Measurements from ENCODE around the gene VPS26C. TPM values are rescaled to one million over a fixed set of nuclear protein-coding genes. Genes with fewer than 3 reads are reported as not detected.

The VPS26C gene
- total and polyA plus RNA-seq, 4 donors = 36.5 to 47.1 (median 39.8) TPM

DNA sequence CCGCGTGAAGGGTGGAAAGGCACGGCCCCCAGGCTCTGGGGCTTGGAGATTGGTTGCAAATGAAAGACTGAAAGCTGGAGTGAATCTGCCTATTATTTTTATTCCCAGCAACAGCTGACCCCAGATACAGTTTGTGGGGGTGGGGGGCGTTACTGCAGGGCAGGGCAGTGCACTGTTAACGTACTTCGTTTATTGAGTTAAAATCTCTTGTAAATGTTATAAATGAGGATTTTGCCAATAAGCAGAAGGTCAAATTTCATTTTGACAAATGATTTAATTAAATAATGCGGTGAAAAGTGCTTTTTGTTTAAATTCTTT lies 1.0 kb upstream of the VPS26C start:
- H3K36me3 ChIP-seq (ENCODE audit: control insufficient read depth, insufficient read depth, low read length) = no peaks in the 10 kb centered on the region
- H3K27me3 ChIP-seq (ENCODE audit: control insufficient read depth, insufficient read depth, low read length) = no peaks in the 10 kb centered on the region
- H3K9me3 ChIP-seq (ENCODE audit: control insufficient read depth, insufficient read depth, low read length) = no peaks in the 10 kb centered on the region
- H3K4me1 ChIP-seq (ENCODE audit: control insufficient read depth, insufficient read depth, low read length) = peaks cover 6% of the 10 kb centered on the region
- DNase-seq (ENCODE audit: low read depth in 4 of 6, low spot score in 6 of 6) = no peak
- H3K27ac ChIP-seq (ENCODE audit: low read depth, low read length) = peak overlapping the region; percentile 98
- 0% methylated on average over 4 of the region's 7 CpGs for WGBS (ENCODE audit: insufficient coverage)
- H3K4me3 ChIP-seq (ENCODE audit: low read depth, low read length) = peak overlapping the region; percentile 74

DNA sequence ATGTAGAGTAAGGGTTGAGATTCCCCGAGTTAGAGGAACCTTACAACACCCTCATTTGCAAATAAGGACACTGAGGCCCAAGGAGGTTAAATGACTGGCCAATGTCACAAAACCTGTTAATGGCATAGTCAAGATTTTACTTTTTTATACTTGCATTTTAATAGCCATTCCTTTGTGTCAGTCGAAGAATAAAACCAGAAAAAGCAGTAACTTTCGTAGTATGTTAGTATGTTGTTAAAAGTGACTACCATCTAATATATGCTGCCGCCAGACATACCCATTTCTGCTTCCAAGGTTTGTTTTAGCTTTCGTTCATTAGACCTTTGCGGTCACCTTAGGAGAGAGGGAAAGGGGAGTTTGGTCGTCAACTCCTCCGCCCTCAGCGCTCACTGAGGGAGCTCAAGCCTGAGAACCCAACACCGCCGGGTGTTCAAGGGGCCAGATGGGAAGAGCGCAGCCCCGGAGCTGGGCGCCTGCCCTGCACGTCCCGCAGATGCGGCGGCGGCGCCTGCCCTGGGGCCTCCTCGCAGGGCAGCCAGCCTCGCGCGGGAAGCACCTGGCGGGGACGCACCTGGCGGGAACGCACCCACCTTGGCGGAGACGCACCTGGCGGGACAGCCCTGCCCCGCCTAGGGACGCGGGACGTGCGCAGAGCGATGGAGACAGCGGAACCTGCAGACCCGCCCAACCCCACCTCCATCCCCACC lies 466 bp downstream of the VPS26C start:
- Histone ChIP-seq H3K4me3 (ENCODE audit: low read depth, low read length) (peak overlapping the region; percentile 74), H3K36me3 (ENCODE audit: control insufficient read depth, insufficient read depth, low read length) (no peaks in the 10 kb centered on the region), H3K9me3 (ENCODE audit: control insufficient read depth, insufficient read depth, low read length) (no peaks in the 10 kb centered on the region), H3K27me3 (ENCODE audit: control insufficient read depth, insufficient read depth, low read length) (no peaks in the 10 kb centered on the region), H3K27ac (ENCODE audit: low read depth, low read length) (peak overlapping the region; percentile 98), H3K4me1 (ENCODE audit: control insufficient read depth, insufficient read depth, low read length) (peaks cover 6% of the 10 kb centered on the region)
- WGBS (ENCODE audit: insufficient coverage) = 0% methylated on average over 35 of the region's 39 CpGs
- DNase-seq (ENCODE audit: low read depth in 4 of 6, low spot score in 6 of 6) = peak in 2 of 6 donors; percentile 33 to 54

DNA sequence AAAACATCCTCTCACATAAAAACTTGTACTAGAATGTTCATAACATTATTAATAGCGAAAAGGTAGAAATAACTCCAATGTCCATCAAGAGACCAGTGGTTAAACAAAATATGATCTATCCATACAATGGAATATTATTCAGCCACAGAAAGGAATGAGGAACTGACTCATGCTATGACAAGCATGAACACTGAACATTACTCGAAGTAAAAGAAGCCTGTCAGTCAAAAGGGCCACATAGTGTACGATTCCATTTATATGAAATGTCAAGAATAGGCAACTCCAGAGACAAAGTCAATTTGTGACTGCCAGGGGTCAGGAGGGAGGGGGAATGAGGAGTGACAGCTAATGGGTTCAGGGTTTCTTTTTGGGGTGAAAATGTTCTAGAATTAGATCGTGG lies 2.3 kb downstream of the VPS26C start:
- 100% methylated on average over 2 of the region's 4 CpGs for WGBS (ENCODE audit: insufficient coverage)
- H3K36me3 ChIP-seq (ENCODE audit: control insufficient read depth, insufficient read depth, low read length) = no peaks in the 10 kb centered on the region
- DNase-seq (ENCODE audit: low read depth in 4 of 6, low spot score in 6 of 6) = no peak
- peaks cover 6% of the 10 kb centered on the region for H3K4me1 ChIP-seq (ENCODE audit: control insufficient read depth, insufficient read depth, low read length)
- no peaks in the 10 kb centered on the region for H3K27me3 ChIP-seq (ENCODE audit: control insufficient read depth, insufficient read depth, low read length)
- no peak overlapping the region for H3K4me3 ChIP-seq (ENCODE audit: low read depth, low read length)
- H3K9me3 ChIP-seq (ENCODE audit: control insufficient read depth, insufficient read depth, low read length) = no peaks in the 10 kb centered on the region
- no peak overlapping the region for H3K27ac ChIP-seq (ENCODE audit: low read depth, low read length)

DNA sequence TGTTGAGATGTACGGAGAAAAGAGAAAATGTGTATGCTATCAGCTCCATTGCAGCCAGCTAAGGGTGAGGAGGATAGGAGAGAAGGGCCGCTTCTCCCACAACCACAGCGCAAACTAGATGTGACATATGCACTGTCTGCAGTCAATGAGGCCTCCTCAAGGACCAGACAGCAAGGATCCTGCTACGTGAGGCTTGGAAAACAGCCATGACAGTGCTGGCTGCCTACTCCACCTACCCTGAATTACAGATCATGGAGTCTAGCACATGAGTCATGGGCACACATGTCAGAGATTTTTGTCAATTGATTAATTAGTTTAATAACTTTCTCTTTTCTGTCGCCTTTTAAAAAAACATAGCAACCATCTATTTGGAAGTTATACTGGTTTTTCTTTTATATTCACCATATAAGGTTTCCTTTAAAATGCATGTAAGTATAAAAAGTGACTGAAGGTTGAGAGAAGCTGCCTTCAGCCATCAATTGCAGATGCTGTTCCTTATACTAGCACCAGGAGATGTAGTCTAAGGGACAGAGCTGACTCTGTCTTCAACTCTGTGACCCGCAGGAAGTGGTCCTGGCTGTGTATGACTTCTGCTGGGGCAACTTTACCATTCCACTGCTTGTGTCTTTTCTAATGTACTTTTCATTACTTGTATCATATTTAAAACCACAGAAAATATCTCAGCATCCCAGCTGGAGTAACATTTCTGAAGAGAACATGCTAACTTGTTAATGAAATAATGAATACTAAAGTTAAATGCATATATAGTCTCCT lies 3.1 kb downstream of the VPS26C start:
- Histone ChIP-seq H3K27ac (ENCODE audit: low read depth, low read length) (no peak overlapping the region), H3K4me3 (ENCODE audit: low read depth, low read length) (no peak overlapping the region), H3K27me3 (ENCODE audit: control insufficient read depth, insufficient read depth, low read length) (no peaks in the 10 kb centered on the region), H3K9me3 (ENCODE audit: control insufficient read depth, insufficient read depth, low read length) (no peaks in the 10 kb centered on the region), H3K36me3 (ENCODE audit: control insufficient read depth, insufficient read depth, low read length) (no peaks in the 10 kb centered on the region), H3K4me1 (ENCODE audit: control insufficient read depth, insufficient read depth, low read length) (peaks cover 6% of the 10 kb centered on the region)
- DNase-seq (ENCODE audit: low read depth in 4 of 6, low spot score in 6 of 6) = no peak
- 83% methylated on average over 2 of the region's 6 CpGs for WGBS (ENCODE audit: insufficient coverage)

DNA sequence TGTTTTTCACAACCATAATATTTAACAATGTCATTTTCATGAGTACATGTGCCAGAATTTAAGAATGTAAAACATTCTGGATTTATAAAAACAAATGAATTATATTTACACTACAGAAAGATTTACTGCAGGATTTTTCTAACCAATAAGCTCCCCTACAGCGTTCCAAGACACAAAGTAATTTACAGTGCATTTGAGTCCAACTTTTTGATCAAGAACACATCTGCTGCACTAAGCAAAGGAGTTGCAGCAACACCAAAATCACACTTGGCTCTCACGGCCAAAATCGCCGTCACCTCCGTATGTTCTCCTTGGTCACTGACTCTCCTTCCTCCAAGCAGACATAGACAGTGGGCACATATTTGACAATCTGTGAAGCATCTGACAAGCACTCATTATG lies 7.7 kb downstream of the VPS26C start:
- DNase-seq (ENCODE audit: low read depth in 4 of 6, low spot score in 6 of 6) = no peak
- Histone ChIP-seq H3K27me3 (ENCODE audit: control insufficient read depth, insufficient read depth, low read length) (no peaks in the 10 kb centered on the region), H3K36me3 (ENCODE audit: control insufficient read depth, insufficient read depth, low read length) (no peaks in the 10 kb centered on the region), H3K9me3 (ENCODE audit: control insufficient read depth, insufficient read depth, low read length) (no peaks in the 10 kb centered on the region), H3K4me1 (ENCODE audit: control insufficient read depth, insufficient read depth, low read length) (peaks cover 21% of the 10 kb centered on the region), H3K4me3 (ENCODE audit: low read depth, low read length) (no peak overlapping the region), H3K27ac (ENCODE audit: low read depth, low read length) (no peak overlapping the region)
- 93% methylated on average over 5 of the region's 5 CpGs for whole genome bisulfite sequencing (ENCODE audit: insufficient coverage)

DNA sequence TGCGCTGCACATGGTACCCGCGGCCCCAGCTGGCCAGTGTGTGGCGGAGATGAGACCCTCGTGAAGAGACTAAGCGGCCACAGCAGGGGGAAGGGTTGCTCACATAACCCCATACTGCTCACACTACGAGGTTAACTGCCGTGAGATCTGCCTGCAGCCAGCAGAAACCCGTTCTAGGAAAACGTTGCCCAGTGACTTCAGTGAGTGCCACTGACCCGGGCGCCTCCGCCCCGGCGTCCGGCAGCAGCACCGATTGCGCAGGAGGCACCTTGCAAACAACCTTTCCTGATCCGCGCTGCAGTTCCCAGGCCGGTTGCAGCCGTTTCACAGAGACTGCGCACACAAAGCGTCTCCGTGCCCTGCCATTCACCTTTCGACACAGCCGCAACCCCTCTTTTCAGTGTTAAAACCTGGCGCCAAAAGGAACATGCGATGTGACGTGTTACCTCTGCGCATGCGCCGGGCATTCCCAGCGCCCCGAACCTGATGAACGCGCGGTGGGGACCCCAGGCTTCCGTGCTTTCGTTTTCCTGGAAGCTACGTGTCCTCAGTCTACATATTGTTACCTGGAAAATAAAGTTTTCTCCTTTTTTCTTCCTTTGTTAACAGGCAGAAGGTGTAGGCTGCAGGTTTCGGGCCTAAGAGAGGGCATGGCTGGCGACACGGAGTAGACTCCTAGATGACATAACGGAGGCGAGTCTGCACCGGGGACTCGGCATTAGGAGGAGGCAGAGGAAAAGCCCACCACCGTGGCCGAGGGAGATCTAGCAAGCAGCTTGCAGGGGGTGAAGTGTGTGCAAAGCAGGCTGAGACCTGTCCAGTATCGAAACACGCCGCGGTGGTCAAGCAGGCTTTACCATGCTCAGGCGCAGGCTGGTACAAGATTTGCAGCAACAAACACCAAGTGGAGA lies 8.9 kb downstream of the VPS26C start:
- WGBS (ENCODE audit: insufficient coverage) = 7% methylated on average over 52 of the region's 55 CpGs
- Histone ChIP-seq H3K27me3 (ENCODE audit: control insufficient read depth, insufficient read depth, low read length) (no peaks in the 10 kb centered on the region), H3K27ac (ENCODE audit: low read depth, low read length) (peak overlapping the region; percentile 81), H3K9me3 (ENCODE audit: control insufficient read depth, insufficient read depth, low read length) (no peaks in the 10 kb centered on the region), H3K4me3 (ENCODE audit: low read depth, low read length) (peak overlapping the region; percentile 55), H3K36me3 (ENCODE audit: control insufficient read depth, insufficient read depth, low read length) (no peaks in the 10 kb centered on the region), H3K4me1 (ENCODE audit: control insufficient read depth, insufficient read depth, low read length) (peaks cover 21% of the 10 kb centered on the region)
- peak in 4 of 6 donors; percentile 57 to 96 (median 84) for DNase-seq (ENCODE audit: low read depth in 4 of 6, low spot score in 6 of 6)

DNA sequence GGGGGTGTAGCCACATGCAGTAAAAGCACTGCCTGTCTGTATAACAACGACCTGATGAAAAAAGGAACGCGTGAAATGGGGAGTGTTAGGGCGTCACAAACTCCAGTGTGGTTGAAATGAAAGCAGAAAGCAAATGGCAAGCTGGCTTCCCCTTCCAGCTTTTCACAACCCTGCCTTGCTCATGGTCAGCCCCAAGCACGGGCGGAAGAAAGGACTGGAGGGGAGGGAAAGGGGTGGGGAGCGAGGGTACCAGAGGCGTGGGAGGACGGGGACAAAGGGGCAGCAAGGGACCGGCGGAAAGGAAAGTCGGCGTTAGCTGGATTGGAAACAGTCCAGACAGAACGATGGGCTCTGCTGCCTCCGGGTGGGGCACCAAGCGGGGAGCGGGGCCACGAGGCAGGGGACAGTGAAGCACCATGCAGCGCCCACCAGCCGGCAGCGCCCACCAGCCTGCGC lies 9.6 kb downstream of the VPS26C start:
- Histone ChIP-seq H3K27ac (ENCODE audit: low read depth, low read length) (peak overlapping the region; percentile 81), H3K36me3 (ENCODE audit: control insufficient read depth, insufficient read depth, low read length) (no peaks in the 10 kb centered on the region), H3K4me1 (ENCODE audit: control insufficient read depth, insufficient read depth, low read length) (peaks cover 21% of the 10 kb centered on the region), H3K4me3 (ENCODE audit: low read depth, low read length) (peak overlapping the region; percentile 55), H3K27me3 (ENCODE audit: control insufficient read depth, insufficient read depth, low read length) (no peaks in the 10 kb centered on the region), H3K9me3 (ENCODE audit: control insufficient read depth, insufficient read depth, low read length) (no peaks in the 10 kb centered on the region)
- 2% methylated on average over 22 of the region's 22 CpGs for WGBS (ENCODE audit: insufficient coverage)
- peak in 2 of 6 donors; percentile 66 to 71 for DNase-seq (ENCODE audit: low read depth in 4 of 6, low spot score in 6 of 6)

DNA sequence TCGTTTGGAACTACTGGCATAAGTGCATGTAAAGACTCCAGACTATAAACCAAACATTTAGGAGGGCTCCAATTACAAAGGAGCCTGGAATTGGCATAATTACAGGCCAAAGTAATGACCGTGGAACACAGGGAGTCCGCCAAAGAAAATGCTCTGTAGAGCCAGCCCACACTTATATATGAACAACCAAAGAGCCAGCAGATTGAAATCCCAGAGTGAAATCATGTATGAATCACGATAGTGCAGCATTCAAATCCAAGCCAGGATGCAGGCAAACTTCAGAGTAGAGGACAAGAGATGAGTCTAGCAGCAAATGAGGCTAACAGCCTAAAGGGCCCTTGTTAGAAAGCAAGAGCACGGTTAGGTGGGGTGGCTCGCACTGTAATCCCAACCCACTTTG lies 13.1 kb downstream of the VPS26C start:
- Histone ChIP-seq H3K27ac (ENCODE audit: low read depth, low read length) (no peak overlapping the region), H3K9me3 (ENCODE audit: control insufficient read depth, insufficient read depth, low read length) (no peaks in the 10 kb centered on the region), H3K4me1 (ENCODE audit: control insufficient read depth, insufficient read depth, low read length) (peaks cover 21% of the 10 kb centered on the region), H3K36me3 (ENCODE audit: control insufficient read depth, insufficient read depth, low read length) (no peaks in the 10 kb centered on the region), H3K4me3 (ENCODE audit: low read depth, low read length) (no peak overlapping the region), H3K27me3 (ENCODE audit: control insufficient read depth, insufficient read depth, low read length) (no peaks in the 10 kb centered on the region)
- 62% methylated on average over 5 of the region's 6 CpGs for WGBS (ENCODE audit: insufficient coverage)
- no peak for DNase-seq (ENCODE audit: low read depth in 4 of 6, low spot score in 6 of 6)

DNA sequence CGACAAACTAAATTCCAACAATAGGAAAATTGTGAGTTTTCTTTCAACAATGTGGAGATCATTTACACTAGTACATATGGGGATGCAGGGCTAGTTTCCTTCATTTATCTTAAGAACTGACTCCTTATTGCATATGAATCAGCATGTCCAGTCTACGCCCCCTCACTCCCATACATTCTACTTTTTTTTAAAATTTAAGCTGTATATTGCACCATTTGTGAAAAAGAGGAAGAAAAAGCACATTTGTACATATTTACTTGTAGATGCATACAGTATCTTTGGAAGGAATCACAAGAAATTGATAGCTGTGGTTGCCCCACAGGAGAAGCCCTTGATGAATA lies 15.9 kb downstream of the VPS26C start:
- WGBS (ENCODE audit: insufficient coverage) = no CpG with 5 or more reads among the region's 2 CpGs
- H3K36me3 ChIP-seq (ENCODE audit: control insufficient read depth, insufficient read depth, low read length) = no peaks in the 10 kb centered on the region
- H3K4me1 ChIP-seq (ENCODE audit: control insufficient read depth, insufficient read depth, low read length) = no peaks in the 10 kb centered on the region
- no peaks in the 10 kb centered on the region for H3K9me3 ChIP-seq (ENCODE audit: control insufficient read depth, insufficient read depth, low read length)
- H3K27me3 ChIP-seq (ENCODE audit: control insufficient read depth, insufficient read depth, low read length) = no peaks in the 10 kb centered on the region
- no peak overlapping the region for H3K27ac ChIP-seq (ENCODE audit: low read depth, low read length)
- DNase-seq (ENCODE audit: low read depth in 4 of 6, low spot score in 6 of 6) = no peak
- H3K4me3 ChIP-seq (ENCODE audit: low read depth, low read length) = no peak overlapping the region
